ENCODE data around the gene ZNF492. TPM values are rescaled to one million over a fixed set of nuclear protein-coding genes. Genes with fewer than 3 reads are reported as not detected.

ZNF492 gene
- total RNA-seq, 1 experiment from 2014 or later = not detected

DNA sequence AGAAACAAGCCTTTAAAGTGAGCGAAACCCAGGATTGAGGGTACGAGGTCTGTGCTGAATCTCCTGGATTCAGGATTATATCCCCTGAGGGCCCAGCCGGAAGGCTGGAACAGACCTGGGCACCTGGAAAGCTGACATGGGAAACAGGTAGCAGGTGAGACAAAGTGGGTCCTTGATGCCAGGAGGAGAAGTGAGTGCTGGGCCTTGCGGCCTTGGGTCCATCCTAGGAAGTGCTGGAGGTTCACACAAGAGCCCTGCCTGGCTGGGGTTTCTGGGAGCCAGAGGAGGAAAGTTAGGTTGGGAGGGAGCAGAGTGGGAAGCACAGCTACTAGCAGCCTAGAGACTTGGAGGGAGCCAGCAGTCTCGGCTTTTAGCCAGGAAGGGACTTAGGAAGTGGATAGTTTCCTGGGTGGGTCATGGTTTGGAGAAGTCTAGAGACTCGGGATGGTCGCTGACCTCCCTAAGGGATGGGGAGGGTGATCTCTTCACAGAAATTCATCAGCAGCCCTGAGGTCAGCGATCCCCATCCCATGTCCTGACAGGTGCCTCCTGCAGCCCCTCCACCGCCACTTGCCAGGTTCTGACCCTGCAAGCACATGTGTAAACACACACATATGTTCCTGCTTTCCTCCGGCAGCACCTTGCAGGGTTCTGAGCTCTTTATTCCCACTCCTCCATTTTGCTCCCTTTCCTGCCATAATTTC, 29.4 kb upstream of the ZNF492 start:
- Histone ChIP-seq H3K14ac (ENCODE audit: insufficient read depth, low read length) (no peak overlapping the region), H2AFZ (ENCODE audit: low read length) (no peak overlapping the region), H4K20me1 (ENCODE audit: control insufficient read depth, insufficient read depth, insufficient read length) (no peaks in the 10 kb centered on the region), H3K79me2 (ENCODE audit: insufficient read depth, low read length) (no peaks in the 10 kb centered on the region), H2AK5ac (ENCODE audit: insufficient read length, low read length) (no peak overlapping the region), H3K4ac (ENCODE audit: low read depth, low read length) (no peak overlapping the region), H4K8ac (replicated peaks; ENCODE audit: insufficient read length, low read depth, low read length) (no peak overlapping the region), H3K79me1 (ENCODE audit: insufficient read depth, low read depth, low read length, poor library complexity, severe bottlenecking) (no peaks in the 10 kb centered on the region), H3K9ac (ENCODE audit: extremely low read depth, insufficient read length, low read length) (no peak overlapping the region), H4K91ac (ENCODE audit: insufficient read length, low read depth, low read length) (no peak overlapping the region), H3T11ph (ENCODE audit: low read length) (no peak overlapping the region), H3K9me3 (ENCODE audit: control insufficient read depth, low read depth, low read length) (peaks cover 100% of the 10 kb centered on the region), H4K5ac (ENCODE audit: insufficient read length, low read depth, low read length) (no peak overlapping the region), H3K18ac (ENCODE audit: insufficient read length, low read depth, low read length) (no peak overlapping the region), H2BK5ac (ENCODE audit: insufficient read length, low read length) (no peak overlapping the region), H2BK120ac (ENCODE audit: low read depth, low read length, poor library complexity, severe bottlenecking) (no peak overlapping the region), H3K4me2 (ENCODE audit: insufficient read depth, insufficient read length, low read length) (no peak overlapping the region), H3K27ac (ENCODE audit: insufficient read length, low read depth, low read length) (no peak overlapping the region), H2BK20ac (ENCODE audit: low read depth, low read length, poor library complexity, severe bottlenecking) (no peak overlapping the region), H3K27me3 (ENCODE audit: insufficient read depth, low read length) (no peaks in the 10 kb centered on the region), H3K56ac (ENCODE audit: insufficient read length, low read depth, low read length) (no peak overlapping the region), H3K23ac (ENCODE audit: insufficient read length, low read depth, low read length) (no peak overlapping the region), H2BK12ac (ENCODE audit: insufficient read length, low read depth, low read length) (no peak overlapping the region), H3K23me2 (ENCODE audit: insufficient read length, low read depth, low read length, poor library complexity, severe bottlenecking) (no peaks in the 10 kb centered on the region), H2BK15ac (ENCODE audit: low read depth, low read length) (no peak overlapping the region), H3K4me1 (ENCODE audit: insufficient read depth, low read length) (no peaks in the 10 kb centered on the region)
- DNase-seq = no peak
- WGBS (ENCODE audit: extremely low coverage, insufficient read length, low lambda C conversion rate) = no CpG with 5 or more reads among the region's 10 CpGs
- H3K4me3 Mint-ChIP-seq = no peak overlapping the region
- H3K27me3 Mint-ChIP-seq (ENCODE audit: low read depth) = peaks cover 4% of the 10 kb centered on the region
- H3K9me3 Mint-ChIP-seq = peaks cover 92 to 93% of the 10 kb centered on the region in 2 experiments
- H3K4me1 Mint-ChIP-seq = no peaks in the 10 kb centered on the region
- no peak overlapping the region for H3K27ac Mint-ChIP-seq
- peaks cover 18 to 38% (median 22%) of the 10 kb centered on the region in 3 experiments for H3K36me3 Mint-ChIP-seq (ENCODE audit: insufficient read depth in 1 of 3, low read depth in 3 of 3)
- TF ChIP-seq, protein P1, sequence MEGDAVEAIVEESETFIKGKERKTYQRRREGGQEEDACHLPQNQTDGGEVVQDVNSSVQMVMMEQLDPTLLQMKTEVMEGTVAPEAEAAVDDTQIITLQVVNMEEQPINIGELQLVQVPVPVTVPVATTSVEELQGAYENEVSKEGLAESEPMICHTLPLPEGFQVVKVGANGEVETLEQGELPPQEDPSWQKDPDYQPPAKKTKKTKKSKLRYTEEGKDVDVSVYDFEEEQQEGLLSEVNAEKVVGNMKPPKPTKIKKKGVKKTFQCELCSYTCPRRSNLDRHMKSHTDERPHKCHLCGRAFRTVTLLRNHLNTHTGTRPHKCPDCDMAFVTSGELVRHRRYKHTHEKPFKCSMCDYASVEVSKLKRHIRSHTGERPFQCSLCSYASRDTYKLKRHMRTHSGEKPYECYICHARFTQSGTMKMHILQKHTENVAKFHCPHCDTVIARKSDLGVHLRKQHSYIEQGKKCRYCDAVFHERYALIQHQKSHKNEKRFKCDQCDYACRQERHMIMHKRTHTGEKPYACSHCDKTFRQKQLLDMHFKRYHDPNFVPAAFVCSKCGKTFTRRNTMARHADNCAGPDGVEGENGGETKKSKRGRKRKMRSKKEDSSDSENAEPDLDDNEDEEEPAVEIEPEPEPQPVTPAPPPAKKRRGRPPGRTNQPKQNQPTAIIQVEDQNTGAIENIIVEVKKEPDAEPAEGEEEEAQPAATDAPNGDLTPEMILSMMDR (conservative IDR thresholded peaks at IDR 0.05) = no peak
